HL-60 (cell line): ENCODE measurements around the gene IL13.

Source experiments
- GABPA ChIP-seq: IDR thresholded peaks from 2 replicates; pipeline ENCODE4 v1.6.1; 2012; ENCODE audit warnings: low read depth
- POLR2AphosphoS5 ChIP-seq: IDR thresholded peaks from 2 replicates; pipeline ENCODE4 v1.6.1; 2012; ENCODE audit warnings: low read depth
- REST ChIP-seq: IDR thresholded peaks from 2 replicates; pipeline ENCODE4 v1.6.1; 2012; ENCODE audit warnings: low read depth; ENCODE audit not compliant: insufficient replicate concordance
- SPI1 ChIP-seq: IDR thresholded peaks from 2 replicates; pipeline ENCODE4 v1.6.1; 2012; ENCODE audit warnings: low read depth, mild to moderate bottlenecking, borderline replicate concordance
- TF ChIP-seq, protein P1 (sequence below): IDR thresholded peaks from one replicate; pipeline ENCODE4 v1.5.1; 2011; ENCODE audit warnings: low read length, control low read depth, inconsistent platforms; ENCODE audit not compliant: insufficient read depth

DNA sequence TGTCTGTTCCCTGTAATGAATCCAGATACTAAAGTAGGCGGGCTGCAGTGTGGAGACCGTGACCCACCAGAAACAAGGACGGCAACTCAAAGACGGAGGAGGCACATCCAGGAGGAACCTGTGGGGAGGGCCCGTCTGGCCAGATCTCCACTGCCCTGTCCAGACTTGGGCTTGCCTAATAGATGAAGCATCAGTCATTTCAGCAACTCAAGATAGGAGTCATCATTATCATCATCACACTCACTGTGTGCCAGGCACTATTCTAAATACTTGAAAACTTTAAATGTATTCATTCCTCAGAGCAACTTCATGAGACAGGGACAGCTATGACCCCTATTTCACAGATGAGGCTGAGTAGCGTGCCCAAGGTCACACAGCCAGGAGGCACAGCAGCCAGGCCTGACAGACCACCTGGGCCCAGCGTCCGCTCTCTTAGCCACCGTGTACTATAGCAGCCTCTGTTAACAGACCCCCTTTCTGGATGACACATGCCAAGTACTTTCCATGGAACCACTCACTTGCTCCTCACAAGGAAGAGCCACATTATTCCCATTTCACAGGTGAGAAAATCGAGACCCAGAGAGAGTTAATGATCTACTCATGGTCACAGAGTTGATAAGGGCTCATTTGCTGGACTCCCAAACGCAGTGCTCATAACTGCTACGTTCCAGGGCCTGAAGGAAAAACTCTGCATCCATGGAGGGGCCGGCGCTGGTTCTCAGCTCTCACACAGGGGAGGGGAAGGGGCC lies 10.9 kb downstream of the IL13 start:
- TF ChIP-seq, protein P1, sequence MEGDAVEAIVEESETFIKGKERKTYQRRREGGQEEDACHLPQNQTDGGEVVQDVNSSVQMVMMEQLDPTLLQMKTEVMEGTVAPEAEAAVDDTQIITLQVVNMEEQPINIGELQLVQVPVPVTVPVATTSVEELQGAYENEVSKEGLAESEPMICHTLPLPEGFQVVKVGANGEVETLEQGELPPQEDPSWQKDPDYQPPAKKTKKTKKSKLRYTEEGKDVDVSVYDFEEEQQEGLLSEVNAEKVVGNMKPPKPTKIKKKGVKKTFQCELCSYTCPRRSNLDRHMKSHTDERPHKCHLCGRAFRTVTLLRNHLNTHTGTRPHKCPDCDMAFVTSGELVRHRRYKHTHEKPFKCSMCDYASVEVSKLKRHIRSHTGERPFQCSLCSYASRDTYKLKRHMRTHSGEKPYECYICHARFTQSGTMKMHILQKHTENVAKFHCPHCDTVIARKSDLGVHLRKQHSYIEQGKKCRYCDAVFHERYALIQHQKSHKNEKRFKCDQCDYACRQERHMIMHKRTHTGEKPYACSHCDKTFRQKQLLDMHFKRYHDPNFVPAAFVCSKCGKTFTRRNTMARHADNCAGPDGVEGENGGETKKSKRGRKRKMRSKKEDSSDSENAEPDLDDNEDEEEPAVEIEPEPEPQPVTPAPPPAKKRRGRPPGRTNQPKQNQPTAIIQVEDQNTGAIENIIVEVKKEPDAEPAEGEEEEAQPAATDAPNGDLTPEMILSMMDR, result no peak
- TF ChIP-seq REST, result no peak
- TF ChIP-seq POLR2AphosphoS5, result no peak
- TF ChIP-seq SPI1, result no peak
- TF ChIP-seq GABPA, result no peak
